Left kidney (tissue), 8 donors: ENCODE data around the gene EEF2KMT. TPM values are rescaled to one million over a fixed set of nuclear protein-coding genes. Genes with fewer than 3 reads are reported as not detected.
A peak's percentile ranks its signal among the peaks of the same experiment; 100 is the strongest.
"Not testable (repeated sequence)": the region's sequence is repeated elsewhere in the genome, so short reads cannot be mapped to it uniquely, and the experiment has no call there.

Experiments used
- DNase-seq: peaks from one replicate; pipeline ENCODE4 v3.0.0-alpha.2; 2013
- long read RNA-seq, 8 donors: transcript quantifications; one replicate each; lab custom pipeline, GENCODE V29; 2026
- polyA plus RNA-seq: library from polyadenylated mRNA; unstranded; fragments of 120-200 nt; gene quantifications from one replicate; pipeline ENCODE4 v1.2.1, GENCODE V29; 2013; ENCODE audit not compliant: insufficient read length

The EEF2KMT gene
- polyA plus RNA-seq: 14.4 TPM
- long read RNA-seq, donor 1, transcript EEF2KMT-201 (8 exons, 2,390 nt): major isoform, 6 of 12 reads
- long read RNA-seq, donor 1, partial matches to known transcripts: 0 of 12 reads
- long read RNA-seq, donor 1, other reads (novel, unspliced or antisense): 0 of 12 reads
- long read RNA-seq, donor 2, partial matches to known transcripts: 0 of 7 reads
- long read RNA-seq, donor 2, other reads (novel, unspliced or antisense): 0 of 7 reads
- long read RNA-seq, donor 3, partial matches to known transcripts: 0 of 4 reads
- long read RNA-seq, donor 3, other reads (novel, unspliced or antisense): 0 of 4 reads
- long read RNA-seq, donor 4: 0 reads
- long read RNA-seq, donor 5, partial matches to known transcripts: 0 of 6 reads
- long read RNA-seq, donor 5, other reads (novel, unspliced or antisense): 0 of 6 reads
- long read RNA-seq, donor 6, transcript EEF2KMT-201 (8 exons, 2,390 nt): major isoform, 6 of 10 reads
- long read RNA-seq, donor 6, partial matches to known transcripts: 0 of 10 reads
- long read RNA-seq, donor 6, other reads (novel, unspliced or antisense): 0 of 10 reads
- long read RNA-seq, donor 7, partial matches to known transcripts: 0 of 3 reads
- long read RNA-seq, donor 7, other reads (novel, unspliced or antisense): 0 of 3 reads
- long read RNA-seq, donor 8, partial matches to known transcripts: 0 of 4 reads
- long read RNA-seq, donor 8, other reads (novel, unspliced or antisense): 0 of 4 reads

DNA sequence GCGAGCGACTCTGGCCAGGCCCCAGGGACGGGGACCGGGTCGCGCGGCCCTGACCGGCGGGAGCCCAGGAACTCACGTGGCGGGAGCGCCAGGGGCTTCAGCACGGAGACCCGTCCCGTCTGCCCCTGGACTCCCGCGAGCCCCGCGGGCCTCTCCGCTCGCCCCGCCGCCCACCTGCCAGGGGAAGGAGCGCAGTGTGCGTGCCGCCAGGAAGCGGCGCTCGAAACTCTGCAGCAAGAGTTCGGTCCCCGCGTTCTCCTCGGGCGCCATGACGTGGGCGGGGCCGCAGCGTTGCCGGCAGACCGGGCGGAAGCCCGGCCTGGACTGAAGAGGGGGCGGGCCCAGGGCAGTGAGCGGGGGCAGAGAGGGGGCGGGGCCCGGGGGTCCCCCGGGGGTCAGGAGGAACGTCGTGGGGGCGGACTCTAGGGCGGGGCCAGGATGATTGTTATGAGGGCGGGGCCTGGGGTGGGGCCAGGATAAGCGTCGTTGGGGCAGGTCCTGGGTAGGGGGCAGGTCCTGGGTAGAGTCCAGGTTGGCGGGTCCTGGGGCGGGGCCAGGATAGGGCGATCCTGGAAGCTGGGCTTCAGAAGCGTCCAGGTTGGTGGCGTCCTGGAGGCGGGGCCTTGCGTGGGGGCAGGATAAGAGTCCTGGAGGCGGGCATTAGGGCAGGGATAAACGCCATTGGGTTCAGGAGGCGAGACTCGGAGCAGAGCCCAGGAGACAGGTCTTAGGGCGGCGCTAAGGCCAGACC, at the start of gene EEF2KMT:
Gene EEF2KMT (minus strand): TSS at position 326 of the 751 bp plus-strand sequence. CDS start 56 bp downstream, at position 270.
- peak; percentile 96 for DNase-seq

DNA sequence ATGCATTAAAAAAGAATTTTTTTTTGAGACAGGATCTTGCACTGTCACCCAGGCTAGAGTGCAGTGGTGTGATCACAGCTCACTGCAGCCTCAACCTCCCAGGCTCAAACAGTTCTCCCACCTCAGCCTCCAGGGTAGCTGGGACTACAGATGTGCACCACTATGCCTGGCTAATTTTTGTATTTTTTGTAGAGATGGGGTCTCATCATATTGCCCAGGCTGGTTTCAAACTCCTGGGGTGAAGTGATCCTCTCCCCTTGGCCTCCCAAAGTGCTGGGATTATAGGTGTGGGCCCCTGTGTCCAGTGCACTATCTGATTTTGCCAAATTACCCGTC, 47.0 kb upstream of the EEF2KMT start:
- not testable (repeated sequence) for DNase-seq

GRCh38 chr16:5143761-5144620, 46.4 kb upstream of the EEF2KMT start:
- DNase-seq: no peak

GRCh38 chr16:5140151-5140550, 42.6 kb upstream of the EEF2KMT start:
- DNase-seq: not testable (repeated sequence)

DNA sequence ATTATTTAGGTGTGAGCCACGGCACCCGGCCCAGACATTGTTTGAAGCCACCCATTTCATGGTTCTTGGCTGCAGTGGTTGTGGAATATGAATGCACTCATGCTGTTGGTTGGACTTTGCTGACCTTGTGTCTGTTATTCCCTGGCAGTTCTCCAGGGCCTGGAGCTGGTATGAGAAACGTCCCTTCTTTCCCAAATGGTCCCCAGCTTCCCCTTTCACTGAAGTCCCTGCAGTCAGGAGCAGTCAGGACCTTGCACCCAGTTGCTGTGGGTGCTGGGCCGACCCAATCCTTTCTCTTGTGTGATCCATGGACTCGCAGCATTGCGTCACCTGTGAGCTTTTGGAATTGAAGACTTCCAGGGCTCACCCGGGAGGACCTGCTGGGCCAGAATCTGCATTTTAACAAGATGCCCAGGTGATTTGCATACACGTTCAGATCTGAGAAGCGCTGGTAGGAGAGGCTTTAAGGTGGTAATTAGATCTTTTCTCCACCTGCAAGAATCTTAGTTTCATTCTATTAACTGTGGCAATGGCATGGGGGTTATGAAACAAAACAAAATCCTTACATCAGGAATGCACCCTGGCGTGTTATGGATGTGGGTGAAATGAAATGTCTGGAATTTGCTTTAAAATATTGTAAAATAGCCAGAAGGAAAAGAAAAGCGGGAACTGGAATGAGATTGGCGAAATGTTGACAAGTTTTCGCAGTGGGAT, 37.3 kb upstream of the EEF2KMT start:
- DNase-seq: not testable (repeated sequence)

DNA sequence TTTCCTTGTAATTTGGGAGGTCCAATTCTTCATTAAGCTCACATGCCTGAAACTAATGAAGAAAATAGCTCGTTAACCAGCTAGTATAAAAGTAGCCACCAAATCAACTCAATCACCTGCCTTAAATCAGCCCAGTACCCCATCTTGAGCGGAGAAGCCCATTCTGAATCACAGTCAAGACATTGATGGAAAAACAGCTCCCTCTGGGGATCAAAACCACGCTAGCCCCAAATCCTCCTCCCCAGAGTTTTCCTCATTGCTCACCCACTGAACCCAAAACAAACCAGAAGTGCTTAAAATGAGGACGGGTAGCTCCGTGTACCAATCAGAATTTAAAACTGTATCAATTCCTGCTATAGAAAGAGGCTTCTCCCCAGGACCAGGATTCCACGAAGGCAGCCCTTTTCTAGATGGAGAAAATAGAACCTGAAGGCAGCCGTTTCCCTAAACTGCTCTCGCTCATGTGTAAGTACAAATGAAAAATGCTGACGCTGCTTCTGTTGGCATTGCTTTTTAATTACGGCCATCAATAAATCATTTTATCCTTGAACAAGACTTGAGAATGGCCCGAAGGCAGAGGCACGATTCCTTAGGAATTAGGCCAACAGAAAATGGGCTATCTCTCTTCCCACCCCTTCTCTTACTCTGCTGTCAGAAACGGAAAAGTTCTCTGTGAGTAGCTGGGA, 35.5 kb upstream of the EEF2KMT start:
- not testable (repeated sequence) for DNase-seq

- DNase-seq: not testable (repeated sequence)
These were observed 33.9 kb upstream of the EEF2KMT start for GRCh38 chr16:5131467-5132004.

- DNase-seq: not testable (repeated sequence)
These were observed 19.9 kb upstream of the EEF2KMT start for GRCh38 chr16:5117300-5118087.

DNA sequence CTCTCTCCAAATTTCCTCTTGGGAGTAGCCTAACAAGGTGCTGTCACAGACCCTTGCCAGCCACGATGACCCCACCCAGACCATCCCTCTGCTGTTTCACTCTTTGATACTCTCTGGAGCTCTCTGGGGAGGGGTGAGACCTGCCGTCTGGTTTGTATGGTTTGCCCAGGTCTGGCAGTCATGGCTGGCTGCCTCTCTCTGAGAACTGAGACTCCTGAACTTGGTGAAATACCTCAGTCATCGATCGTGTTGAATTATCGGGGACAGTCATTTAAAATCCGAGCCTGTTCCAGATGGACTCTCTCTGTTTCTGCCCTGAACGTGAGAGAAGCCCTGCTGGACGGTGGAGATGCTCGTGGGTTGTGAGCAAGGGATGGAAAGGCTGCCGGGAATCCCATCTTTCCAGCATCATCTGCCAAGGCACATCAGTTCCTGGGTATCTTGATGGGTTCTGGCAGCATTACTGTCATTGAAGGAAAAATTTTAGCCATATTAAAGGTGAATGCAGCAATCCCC, 19.2 kb upstream of the EEF2KMT start:
- not testable (repeated sequence) for DNase-seq

DNA sequence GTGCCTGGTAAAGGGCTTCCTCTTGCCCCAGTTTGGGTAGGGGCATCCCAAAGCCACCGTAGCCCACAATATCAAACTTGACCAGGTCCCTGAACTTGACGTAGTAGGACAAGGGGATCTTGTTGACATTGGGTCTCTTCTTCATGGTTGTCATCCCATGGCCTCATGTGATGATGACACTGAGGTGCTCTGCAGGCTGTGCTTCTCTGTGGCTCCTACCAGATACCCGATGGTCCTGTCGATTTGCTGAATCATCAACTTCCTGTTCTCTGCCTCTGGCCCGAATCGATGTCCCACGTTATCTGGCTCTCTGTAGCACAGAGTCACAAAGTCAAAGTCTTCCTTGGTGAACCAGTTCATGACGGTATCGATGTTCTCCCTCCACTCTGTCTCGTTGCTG, 13.3 kb upstream of the EEF2KMT start:
- not testable (repeated sequence) for DNase-seq

DNA sequence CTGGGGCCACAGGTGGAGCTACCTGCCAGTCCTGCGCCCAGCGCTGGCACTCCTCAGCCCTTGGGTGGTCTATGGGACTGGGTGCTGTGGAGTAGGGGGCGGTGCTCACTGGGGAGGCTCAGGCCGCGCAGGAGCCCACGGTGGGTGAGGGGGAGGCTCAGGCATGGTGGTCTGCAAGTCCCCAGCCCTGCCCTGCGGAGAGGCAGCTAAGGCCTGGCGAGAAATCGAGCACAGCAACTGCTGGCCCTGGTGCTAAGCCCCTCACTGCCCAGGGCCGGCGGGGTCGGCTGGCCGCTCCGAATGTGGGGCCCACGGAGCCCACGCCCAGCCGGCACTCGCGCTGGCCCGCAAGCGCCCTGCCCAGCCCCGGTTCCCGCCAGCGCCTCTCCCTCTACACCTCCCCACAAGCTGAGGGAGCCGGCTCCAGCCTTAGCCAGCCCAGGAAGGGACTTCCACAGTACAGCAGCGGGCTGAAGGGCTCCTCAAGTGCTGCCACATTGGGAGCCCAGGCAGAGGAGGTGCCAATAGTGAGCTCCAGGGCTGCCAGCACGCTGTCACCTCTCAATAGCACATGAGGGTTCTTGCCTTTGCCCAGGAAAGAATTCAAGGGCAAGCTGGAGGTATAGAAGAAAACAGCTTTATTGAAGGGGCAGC, 11.0 kb upstream of the EEF2KMT start:
- DNase-seq: no peak

- not testable (repeated sequence) for DNase-seq
These were observed 7.4 kb upstream of the EEF2KMT start for GRCh38 chr16:5105039-5105438.

DNA sequence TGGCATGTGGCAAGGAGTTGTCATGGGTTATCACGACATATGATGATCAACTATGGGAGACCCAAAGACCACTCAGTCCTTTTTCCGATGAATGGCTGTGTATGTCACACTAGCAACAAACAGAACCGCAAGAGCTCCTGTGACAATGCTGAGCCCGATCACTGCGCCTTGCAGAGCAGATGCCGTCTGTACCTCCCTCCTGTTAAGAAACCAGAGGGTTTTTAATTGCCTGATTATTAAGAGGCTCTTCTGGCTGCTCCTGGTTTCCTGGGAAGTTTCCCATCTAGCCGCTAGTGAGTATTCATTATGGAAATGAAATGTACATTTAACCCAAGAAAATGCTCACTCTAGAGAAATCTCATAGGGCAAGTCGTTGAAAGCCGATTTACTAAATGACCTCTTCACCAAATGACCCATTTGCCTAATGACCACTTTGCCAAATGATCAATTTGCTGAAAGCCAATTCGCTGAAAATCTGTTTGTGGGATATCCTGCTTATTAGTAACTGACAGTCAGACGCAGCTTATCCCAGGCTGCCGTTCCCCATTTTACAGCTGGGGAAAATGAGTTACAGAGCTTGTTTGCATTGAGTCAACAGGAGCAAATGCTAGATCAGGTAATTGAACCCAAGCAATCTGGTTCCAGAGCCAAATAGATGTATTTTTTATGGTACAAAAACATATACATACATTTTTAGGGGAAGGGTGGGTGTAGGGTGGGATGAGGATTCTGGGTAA, 5.9 kb upstream of the EEF2KMT start:
- DNase-seq: not testable (repeated sequence)

GRCh38 chr16:5099174-5099573, 1.6 kb upstream of the EEF2KMT start:
- DNase-seq: not testable (repeated sequence)

GRCh38 chr16:5098221-5099159, 895 bp upstream of the EEF2KMT start:
- DNase-seq: peak; percentile 67

DNA sequence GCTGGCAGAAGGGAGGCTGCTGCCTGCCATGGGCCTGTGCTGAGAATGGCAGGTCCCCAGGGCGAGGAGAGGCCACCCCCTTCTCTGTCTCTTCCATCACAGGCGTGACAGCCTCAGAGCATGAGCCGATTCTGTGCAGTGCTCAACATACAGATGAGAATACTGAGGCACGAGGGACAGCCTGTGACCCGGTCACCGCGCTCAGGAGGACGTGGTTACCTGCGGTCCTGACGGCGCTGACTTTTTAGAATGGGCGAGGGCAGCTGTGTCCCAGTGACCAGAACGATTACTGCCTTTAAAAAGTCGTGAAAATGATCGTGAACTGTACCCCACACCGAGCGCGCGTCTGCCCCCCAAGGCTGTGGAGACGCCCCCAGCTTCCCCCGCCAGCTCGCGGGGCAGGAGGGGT, 530 bp downstream of the EEF2KMT start:
- not testable (repeated sequence) for DNase-seq
